GM19455 (cell line): ENCODE results near the gene BTBD9.

ENCODE experiments used
- ATAC-seq: cut with Tn5 transposase; IDR thresholded peaks from one replicate; pipeline ENCODE4 v1.9.1; 2021; ENCODE audit not compliant: unreplicated experiment

Gene BTBD9

DNA sequence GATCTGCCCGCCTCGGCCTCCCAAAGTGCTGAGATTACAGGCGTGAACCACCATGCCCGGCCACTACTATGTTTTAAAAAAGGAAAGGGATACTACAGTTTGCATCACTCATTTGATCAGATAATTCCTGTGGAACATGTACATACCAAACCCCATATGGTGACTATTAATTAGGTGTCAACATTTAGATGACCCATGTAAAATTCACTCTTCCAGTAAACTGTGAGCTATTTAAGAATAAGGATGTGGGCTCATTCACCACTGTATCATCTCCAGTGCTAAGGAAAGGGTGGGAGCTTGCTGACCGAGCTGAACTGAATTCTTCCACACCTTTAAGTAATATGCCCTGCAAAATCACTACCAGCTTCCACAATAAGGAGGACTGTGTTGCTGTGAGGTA, 127.5 kb downstream of the BTBD9 start:
- no peak for ATAC-seq

DNA sequence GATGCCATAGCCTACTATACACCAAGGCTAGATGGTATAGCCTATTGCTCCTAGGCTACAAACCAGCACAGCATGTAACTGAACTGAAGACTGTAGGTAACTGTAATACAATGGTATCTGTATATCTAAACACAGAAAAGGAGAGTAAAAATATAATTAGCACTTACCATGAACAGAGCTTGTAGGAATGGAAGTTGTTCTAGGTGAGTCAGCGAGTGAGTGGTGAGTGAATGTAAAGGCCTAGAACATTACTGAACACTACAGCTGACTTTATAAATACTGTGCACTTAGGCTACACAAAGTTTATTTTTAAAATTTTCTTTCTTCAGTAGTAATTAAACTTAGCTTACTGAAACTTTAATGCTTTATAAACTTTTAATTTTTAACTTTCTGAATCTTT, 129.5 kb downstream of the BTBD9 start:
- no peak for ATAC-seq

DNA sequence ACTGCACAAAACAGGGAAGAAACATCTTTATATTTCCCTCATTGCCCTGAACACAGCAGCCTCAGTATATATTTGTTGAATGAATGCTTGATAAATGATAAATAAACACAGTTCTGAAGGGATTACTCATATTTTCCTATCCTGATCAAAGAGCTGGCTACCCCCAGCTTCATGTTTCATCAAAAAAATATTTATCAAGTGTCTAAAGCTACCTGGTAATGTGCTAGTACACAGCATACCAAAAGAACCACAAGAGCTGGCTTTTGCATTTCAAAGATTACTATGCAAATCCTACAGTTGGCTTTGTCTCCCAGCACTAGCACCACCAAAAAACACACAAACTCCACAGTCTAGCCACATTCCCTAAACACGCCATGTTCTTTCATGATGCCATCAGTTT, 130.0 kb downstream of the BTBD9 start:
- no peak for ATAC-seq

DNA sequence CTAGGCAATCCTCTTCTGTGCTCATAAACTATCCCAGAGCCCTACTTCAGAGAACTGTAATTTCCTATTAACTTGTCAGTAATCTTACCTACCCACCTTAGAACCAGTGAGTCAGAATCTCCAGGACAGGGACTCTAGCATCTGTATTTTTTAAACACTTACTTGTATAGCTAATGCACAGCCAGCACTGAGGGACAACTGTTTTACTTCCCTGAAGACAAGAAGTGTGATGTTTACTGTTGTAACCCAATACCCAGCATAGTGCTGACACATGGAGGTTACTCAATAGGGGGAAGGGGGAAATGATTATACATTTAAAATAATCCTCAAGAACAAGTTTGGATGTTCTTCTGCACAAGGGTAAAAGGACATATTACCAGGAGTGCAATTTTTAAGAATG, 130.8 kb downstream of the BTBD9 start:
- no peak for ATAC-seq

GRCh38 chr6:38508286-38508685, 131.4 kb downstream of the BTBD9 start:
- ATAC-seq: no peak

- no peak for ATAC-seq
Measured at GRCh38 chr6:38507173-38507572, 132.6 kb downstream of the BTBD9 start.

GRCh38 chr6:38505826-38506225, 133.9 kb downstream of the BTBD9 start:
- no peak for ATAC-seq

DNA sequence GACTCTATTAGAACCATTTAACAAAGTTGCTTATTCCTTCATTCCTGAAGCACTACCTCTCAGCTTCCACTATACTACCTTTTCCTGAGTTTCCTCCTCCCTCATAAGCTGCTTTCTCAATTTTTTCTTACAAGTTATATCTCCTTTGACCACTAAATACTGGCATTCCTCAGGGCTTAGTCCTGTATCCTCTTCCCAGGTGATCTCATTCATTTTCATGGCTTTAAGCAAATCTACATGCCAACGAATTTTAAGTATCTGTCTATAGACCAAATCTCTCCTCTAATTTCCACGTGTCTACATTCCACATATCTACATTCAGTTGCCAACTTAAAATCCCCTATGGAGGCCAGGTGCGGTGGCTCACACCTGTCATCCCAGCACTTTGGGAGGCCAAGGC, 134.7 kb downstream of the BTBD9 start:
- ATAC-seq: no peak

DNA sequence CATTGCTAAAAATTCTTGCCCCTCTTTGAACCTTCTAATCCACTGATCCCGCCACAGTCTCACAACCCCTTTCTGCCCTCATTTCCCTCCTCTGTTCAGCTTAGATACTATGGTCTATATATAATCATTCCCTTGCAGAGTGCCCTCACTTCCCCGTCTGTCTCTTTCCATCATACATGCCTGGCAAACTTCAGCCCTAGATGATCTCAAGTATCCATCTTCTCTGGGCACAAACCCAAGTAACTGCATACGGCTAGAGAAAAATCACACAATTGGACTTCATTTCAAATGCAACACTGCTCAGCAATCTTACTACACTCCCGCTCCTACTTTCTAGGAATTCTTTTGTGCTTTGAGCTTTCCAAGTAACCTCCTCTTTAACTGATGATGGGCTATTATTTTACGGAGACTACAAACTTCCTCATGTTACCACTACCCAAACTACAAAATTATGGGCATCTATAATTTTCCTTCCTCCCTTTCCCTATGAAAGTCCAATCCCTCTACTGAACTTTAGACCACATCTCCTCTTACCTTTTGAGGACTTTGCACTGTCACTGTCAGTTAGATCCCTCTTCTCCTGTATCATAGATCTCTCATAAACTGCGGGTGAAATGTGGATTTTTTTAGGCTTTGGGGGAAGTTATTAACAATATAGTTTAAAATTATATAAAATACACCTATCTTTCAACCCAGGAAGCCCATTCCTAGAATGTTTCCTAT, 135.6 kb downstream of the BTBD9 start:
- ATAC-seq: no peak

DNA sequence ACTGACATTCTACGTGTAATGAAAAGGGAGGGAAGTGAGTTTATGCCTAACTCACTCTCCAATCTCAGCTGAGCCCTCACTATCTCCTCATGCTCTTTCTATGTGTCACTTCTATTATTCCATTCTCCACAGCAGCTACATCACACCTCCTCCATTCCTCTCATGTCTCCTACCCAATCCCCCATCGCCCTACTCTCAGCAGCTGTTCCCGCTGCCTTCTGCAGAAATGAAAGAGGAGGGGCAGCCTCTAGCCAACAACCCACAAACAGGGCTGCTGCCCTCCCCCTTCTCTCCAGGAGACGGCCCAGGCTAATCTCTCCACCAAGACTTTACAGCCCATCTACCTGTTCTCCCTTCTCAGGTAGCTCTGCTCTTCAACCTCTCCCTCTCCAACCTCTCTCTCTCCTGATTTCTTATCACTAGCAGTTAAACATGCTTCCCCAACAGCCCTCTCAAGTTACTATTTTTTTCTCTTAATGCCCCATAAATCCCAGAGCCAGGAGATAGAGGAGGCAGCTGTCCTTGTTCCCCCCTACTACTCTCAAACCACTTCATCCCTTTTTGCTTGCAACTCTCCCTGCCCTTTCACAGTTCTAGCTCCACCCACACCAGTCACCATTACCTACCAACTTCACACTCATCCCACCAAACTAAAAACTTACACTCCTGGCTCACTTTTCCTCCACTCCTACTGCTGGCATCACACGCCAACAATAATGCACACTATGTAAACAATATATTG, 136.5 kb downstream of the BTBD9 start:
- ATAC-seq: no peak

DNA sequence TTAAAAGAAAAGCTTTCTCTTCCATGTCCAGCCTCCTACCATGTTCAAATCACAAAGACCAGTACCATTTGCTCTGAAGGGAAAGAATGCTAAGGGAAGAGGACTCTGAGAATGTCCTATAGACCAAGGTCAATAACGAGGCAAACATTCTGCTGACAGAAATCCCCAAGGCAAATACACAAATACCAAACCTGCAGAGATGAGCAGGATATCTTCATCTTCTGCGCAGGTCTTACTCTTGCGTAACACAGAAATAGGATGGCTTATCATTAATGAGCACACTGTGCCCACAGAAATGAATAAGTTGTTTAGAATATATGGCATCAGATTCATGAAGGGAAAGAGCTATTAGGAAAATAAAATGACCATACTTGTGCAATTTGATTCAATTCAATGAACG, 137.3 kb downstream of the BTBD9 start:
- ATAC-seq: no peak

DNA sequence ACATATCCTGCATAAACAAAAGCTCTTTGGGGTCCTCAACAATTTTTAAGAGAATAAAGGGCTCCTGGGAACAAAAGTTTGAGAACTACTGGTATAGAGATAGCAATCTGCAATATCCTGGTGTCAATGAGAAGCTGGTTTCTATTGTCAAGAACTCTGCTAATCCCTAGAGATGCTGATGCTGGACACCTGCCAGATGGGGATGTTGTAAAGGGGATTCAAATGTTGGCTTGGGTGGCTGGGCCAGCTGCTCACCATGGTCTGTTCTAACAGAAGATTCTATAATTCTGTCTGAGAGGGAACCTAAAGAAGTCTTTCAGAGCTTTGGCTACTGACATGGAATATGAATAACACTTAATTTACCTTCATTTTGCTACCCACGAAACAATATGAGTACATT, 137.8 kb downstream of the BTBD9 start:
- no peak for ATAC-seq

GRCh38 chr6:38499529-38500096, 140.1 kb downstream of the BTBD9 start:
- no peak for ATAC-seq

DNA sequence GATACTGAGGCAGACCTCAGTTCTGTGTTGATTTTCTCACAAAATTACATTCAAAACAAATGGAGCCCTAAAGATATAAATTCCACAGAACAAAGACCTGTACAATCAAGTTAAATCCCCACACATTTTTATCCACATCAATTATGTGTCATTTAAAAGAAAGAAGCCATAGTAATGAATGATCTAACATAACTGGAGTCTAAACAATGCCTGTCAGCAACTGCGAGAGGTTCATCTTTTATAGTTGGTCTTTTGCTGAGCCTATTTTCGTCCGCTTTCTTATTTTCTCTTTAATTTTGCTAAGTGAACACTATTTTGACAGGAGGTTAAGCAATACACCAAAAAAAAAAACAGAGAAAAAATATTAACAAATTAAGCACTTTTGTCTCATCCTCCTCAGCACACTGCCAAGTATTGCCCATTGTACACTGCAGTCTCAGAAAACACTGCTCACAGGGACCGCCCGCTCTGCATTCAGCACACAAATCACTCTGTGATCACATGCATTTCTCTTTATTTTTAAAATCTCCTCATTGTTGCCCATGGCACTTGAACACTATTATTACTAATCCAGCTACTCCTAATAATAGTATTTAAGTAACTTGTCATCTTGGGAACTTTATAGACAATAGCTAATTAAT, 140.8 kb downstream of the BTBD9 start:
- no peak for ATAC-seq

- no peak for ATAC-seq
Measured at GRCh38 chr6:38498085-38498484, 141.6 kb downstream of the BTBD9 start.

- no peak for ATAC-seq
Measured at GRCh38 chr6:38497546-38497945, 142.2 kb downstream of the BTBD9 start.

- no peak for ATAC-seq
Measured at GRCh38 chr6:38495922-38496635, 143.7 kb downstream of the BTBD9 start.

- ATAC-seq: no peak
Measured at GRCh38 chr6:38495518-38495917, 144.2 kb downstream of the BTBD9 start.

DNA sequence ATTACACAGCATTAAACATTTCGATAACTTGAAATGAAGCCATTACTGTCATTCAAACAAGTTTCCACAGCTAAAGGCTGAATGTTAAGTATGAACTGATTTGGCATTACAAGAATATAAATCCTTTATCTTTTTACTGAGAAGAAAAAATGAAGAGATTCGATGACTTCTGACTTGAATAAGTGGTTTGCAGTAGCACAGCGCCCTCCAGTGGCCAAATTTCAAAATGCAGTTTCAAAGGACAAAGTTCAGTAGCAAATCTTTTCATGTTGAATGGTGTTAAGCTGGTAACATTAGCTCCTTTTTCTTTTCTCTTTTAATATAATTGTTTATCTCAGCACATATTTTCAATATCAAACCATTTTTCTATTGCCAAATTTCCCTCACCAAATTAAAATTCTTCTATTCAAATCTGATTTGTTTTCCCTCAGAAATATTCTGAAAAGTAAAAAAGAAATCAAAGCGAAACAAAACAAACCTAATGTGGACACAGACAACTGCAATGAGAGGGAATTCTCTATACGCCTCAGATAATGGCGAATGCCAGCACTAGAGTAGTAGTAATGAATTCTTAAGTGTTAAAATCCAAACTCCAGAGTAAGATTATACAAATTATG, 145.7 kb downstream of the BTBD9 start:
- ATAC-seq: no peak

DNA sequence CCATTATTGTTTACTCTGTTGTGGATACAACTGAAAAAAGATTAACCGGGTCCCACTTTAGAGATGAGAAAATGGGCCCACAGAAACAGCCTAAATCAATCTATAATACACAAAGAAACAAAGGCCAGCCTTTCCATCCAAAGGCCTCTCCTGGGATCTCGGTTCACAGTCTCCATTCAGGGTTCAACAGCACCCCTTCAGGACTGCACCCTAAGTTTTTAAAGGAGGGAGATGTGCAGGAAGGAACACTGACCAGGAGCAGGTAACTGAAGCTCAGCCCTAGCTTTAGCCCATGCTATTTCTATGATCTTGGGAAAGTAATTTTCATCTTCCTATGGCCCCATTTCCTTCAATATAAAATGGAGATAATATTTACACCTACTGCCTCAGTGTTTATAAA, 147.7 kb downstream of the BTBD9 start:
- ATAC-seq: no peak

DNA sequence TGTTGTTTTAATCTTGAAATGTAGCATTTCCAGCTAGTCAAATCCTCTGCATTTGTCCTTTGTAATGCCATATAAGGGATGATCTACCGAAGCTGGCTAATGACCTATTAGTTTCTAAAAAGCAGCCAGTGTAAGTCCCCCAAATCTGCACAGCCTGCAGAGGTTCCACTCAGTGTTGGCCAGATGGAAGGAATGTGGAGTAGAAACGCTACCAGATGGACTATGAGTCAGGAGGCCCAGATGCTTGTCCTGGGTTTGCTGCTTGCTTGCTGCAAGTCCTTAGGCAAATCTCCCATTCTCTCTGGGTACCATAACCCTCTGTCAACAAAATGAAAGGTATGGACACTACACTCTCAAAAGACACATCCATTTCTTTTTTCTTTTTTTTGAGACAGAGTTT, 149.8 kb downstream of the BTBD9 start:
- ATAC-seq: no peak
